ENCODE data around the gene SLFN14.

The SLFN14 gene

DNA sequence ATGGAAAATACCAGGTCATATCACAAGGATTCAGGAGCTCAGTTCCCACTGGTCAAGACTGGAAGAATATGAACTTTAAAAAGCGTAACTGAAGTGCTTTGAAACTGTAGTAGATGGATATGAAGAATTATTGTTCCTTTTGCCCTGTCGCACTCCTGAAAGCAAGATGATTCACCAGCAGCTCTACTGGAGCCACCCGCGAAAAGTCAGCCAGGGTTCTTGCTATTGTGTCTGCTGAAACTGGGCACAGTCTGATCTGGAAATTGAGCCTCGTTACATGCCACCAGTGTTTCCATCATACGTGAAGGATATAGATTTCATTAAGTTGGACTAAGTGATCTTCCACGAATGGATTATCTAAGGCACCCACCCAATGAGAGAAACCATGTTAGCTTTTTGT, 43.1 kb upstream of the SLFN14 start:
- Histone ChIP-seq H3K27me3 (ENCODE audit: insufficient read depth, low read length) (no peaks in the 10 kb centered on the region), H3K4me2 (ENCODE audit: low read length) (no peak overlapping the region)
- WGBS (ENCODE audit: extremely low coverage, insufficient coverage, insufficient read length): no CpG with 5 or more reads among the region's 7 CpGs

DNA sequence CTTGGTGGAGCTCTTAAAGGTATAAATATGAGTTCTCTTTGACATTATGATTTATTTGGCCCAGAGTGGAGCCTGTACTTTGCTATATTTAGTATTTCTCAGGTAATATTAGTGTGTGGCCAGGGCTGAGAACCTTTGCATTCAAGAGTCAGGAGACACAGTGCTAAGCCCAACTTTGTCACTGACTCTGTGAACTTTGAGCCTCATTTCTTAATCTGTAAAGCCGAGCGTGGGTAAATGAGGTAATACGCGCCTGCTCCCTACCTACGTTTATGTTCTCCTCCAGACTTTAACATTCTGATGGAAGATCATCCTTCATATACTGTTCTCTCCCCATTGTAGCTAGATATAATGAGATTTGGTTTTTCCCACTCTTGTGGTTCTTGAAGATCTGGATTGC, 37.0 kb upstream of the SLFN14 start:
- H4K8ac ChIP-seq (ENCODE audit: low read depth, low read length): no peak overlapping the region
- no peak overlapping the region for H3K4me2 ChIP-seq (ENCODE audit: low read length)
- no peak overlapping the region for H3K9ac ChIP-seq (ENCODE audit: low read length)
- H3K36me3 ChIP-seq (ENCODE audit: control insufficient read depth in 1 of 2, insufficient read depth in 2 of 2, low read length in 2 of 2): peaks cover 19 to 24% of the 10 kb centered on the region in 2 experiments
- WGBS (ENCODE audit: extremely low coverage, insufficient coverage, insufficient read length): no CpG with 5 or more reads among the region's 5 CpGs
- H3K4ac ChIP-seq (ENCODE audit: low read depth, low read length): no peak overlapping the region
- H4K91ac ChIP-seq (ENCODE audit: low read depth, low read length): no peak overlapping the region
- H4K12ac ChIP-seq (ENCODE audit: low read depth, low read length): no peak overlapping the region
- no peak overlapping the region for H3K4me3 ChIP-seq (ENCODE audit: low read depth, low read length)
- no peak overlapping the region for H2AK5ac ChIP-seq (ENCODE audit: low read length)
- H3K14ac ChIP-seq (ENCODE audit: low read length): no peak overlapping the region
- peaks cover 0 to 2% of the 10 kb centered on the region in 2 experiments for H3K4me1 ChIP-seq (ENCODE audit: control insufficient read depth in 1 of 2, insufficient read depth in 2 of 2, low read length in 2 of 2)
- H2BK120ac ChIP-seq (ENCODE audit: insufficient read depth, low read length, poor library complexity): no peak overlapping the region
- H3K27ac ChIP-seq (ENCODE audit: low read depth, low read length): no peak overlapping the region
- no peak overlapping the region for H2BK5ac ChIP-seq (ENCODE audit: low read depth, low read length, poor library complexity)
- H3K18ac ChIP-seq (ENCODE audit: low read length): no peak overlapping the region
- no peaks in the 10 kb centered on the region for H3K27me3 ChIP-seq (ENCODE audit: insufficient read depth, low read length)
- H3K79me2 ChIP-seq (ENCODE audit: control insufficient read depth, insufficient read depth, low read length, poor library complexity): no peaks in the 10 kb centered on the region
- no peak overlapping the region for H2AFZ ChIP-seq (ENCODE audit: insufficient read depth, low read length, poor library complexity)
- no peak overlapping the region for H2BK12ac ChIP-seq (ENCODE audit: low read length)
- no peak overlapping the region for H3K23ac ChIP-seq (ENCODE audit: low read length)
- H3K79me1 ChIP-seq (ENCODE audit: low read length): no peaks in the 10 kb centered on the region
- DNase-seq: no peak
- H3K9me3 ChIP-seq (ENCODE audit: insufficient read depth, low read depth, low read length): no peaks in the 10 kb centered on the region

More for the DNA sequence above, 43.1 kb upstream of the SLFN14 start:
- no peak overlapping the region for H4K91ac ChIP-seq (ENCODE audit: low read depth, low read length)
- no peak overlapping the region for H3K23ac ChIP-seq (ENCODE audit: low read length)
- no peaks in the 10 kb centered on the region for H3K4me1 ChIP-seq (ENCODE audit: control insufficient read depth in 1 of 2, insufficient read depth in 2 of 2, low read length in 2 of 2)
- no peaks in the 10 kb centered on the region for H3K9me3 ChIP-seq (ENCODE audit: insufficient read depth, low read depth, low read length)
- H3K4ac ChIP-seq (ENCODE audit: low read depth, low read length): no peak overlapping the region
- DNase-seq: no peak
- no peak overlapping the region for H4K8ac ChIP-seq (ENCODE audit: low read depth, low read length)
- peaks cover 18 to 24% of the 10 kb centered on the region in 2 experiments for H3K36me3 ChIP-seq (ENCODE audit: control insufficient read depth in 1 of 2, insufficient read depth in 2 of 2, low read length in 2 of 2)
- no peak overlapping the region for H3K4me3 ChIP-seq (ENCODE audit: low read depth, low read length)
- no peak overlapping the region for H3K18ac ChIP-seq (ENCODE audit: low read length)
- no peak overlapping the region for H3K9ac ChIP-seq (ENCODE audit: low read length)
- H3K79me1 ChIP-seq (ENCODE audit: low read length): no peaks in the 10 kb centered on the region
- H2AK5ac ChIP-seq (ENCODE audit: low read length): no peak overlapping the region
- H3K27ac ChIP-seq (ENCODE audit: low read depth, low read length): no peak overlapping the region
- no peak overlapping the region for H2AFZ ChIP-seq (ENCODE audit: insufficient read depth, low read length, poor library complexity)
- H4K12ac ChIP-seq (ENCODE audit: low read depth, low read length): no peak overlapping the region
- H3K14ac ChIP-seq (ENCODE audit: low read length): no peak overlapping the region
- no peak overlapping the region for H2BK5ac ChIP-seq (ENCODE audit: low read depth, low read length, poor library complexity)
- H2BK12ac ChIP-seq (ENCODE audit: low read length): no peak overlapping the region
- H2BK120ac ChIP-seq (ENCODE audit: insufficient read depth, low read length, poor library complexity): no peak overlapping the region
- H3K79me2 ChIP-seq (ENCODE audit: control insufficient read depth, insufficient read depth, low read length, poor library complexity): no peaks in the 10 kb centered on the region

DNA sequence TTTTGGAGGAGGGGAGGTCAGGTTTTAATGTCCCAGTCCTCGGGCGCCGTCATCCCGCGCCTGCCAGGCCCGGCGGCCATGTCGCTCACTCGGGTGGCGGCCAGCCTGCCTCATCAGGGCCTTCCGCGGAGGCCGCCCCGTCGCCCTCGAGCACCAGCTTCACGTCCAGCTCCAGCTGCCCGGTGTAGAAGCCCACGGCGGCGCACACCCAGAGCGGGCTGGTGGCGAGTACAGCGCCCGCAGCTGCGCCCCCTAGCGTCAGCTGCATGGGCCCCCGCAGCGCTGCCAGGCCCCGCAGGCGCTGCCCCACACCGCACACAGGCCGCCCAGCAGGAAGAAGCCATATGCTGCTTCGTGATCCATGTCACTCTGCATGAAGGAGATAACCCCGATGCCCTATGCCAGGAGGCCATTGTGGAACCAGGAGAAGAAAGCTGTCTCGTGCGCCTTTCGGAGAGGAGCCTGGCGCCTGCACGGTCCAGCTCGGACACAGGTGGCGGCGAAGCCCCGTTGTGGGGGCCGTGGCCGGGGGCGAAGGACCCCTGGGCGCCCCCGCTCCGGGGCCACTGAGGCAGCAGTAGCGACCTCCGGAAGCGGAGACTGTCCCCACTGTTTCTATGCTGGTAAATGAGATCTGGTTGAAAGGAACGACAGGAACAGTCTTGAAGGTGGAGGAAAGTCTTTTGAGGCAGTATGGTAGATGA, 36.1 kb upstream of the SLFN14 start:
- no peaks in the 10 kb centered on the region for H3K79me1 ChIP-seq (ENCODE audit: low read length)
- no peak overlapping the region for H3K4me2 ChIP-seq (ENCODE audit: low read length)
- H4K12ac ChIP-seq (ENCODE audit: low read depth, low read length): no peak overlapping the region
- H3K27ac ChIP-seq (ENCODE audit: low read depth, low read length): no peak overlapping the region
- H3K27me3 ChIP-seq (ENCODE audit: insufficient read depth, low read length): no peaks in the 10 kb centered on the region
- peaks cover 0 to 2% of the 10 kb centered on the region in 2 experiments for H3K4me1 ChIP-seq (ENCODE audit: control insufficient read depth in 1 of 2, insufficient read depth in 2 of 2, low read length in 2 of 2)
- no peaks in the 10 kb centered on the region for H3K9me3 ChIP-seq (ENCODE audit: insufficient read depth, low read depth, low read length)
- no peak overlapping the region for H2BK5ac ChIP-seq (ENCODE audit: low read depth, low read length, poor library complexity)
- H4K91ac ChIP-seq (ENCODE audit: low read depth, low read length): no peak overlapping the region
- H3K36me3 ChIP-seq (ENCODE audit: control insufficient read depth in 1 of 2, insufficient read depth in 2 of 2, low read length in 2 of 2): peaks cover 21 to 25% of the 10 kb centered on the region in 2 experiments
- no peak overlapping the region for H2BK120ac ChIP-seq (ENCODE audit: insufficient read depth, low read length, poor library complexity)
- no peaks in the 10 kb centered on the region for H3K79me2 ChIP-seq (ENCODE audit: control insufficient read depth, insufficient read depth, low read length, poor library complexity)
- DNase-seq: peak in 1 of 2 donors; percentile 33
- H2BK12ac ChIP-seq (ENCODE audit: low read length): no peak overlapping the region
- H3K4me3 ChIP-seq (ENCODE audit: low read depth, low read length): no peak overlapping the region
- H3K18ac ChIP-seq (ENCODE audit: low read length): peak overlapping the region; percentile 56
- H2AK5ac ChIP-seq (ENCODE audit: low read length): no peak overlapping the region
- peak overlapping the region; percentile 29 for H4K8ac ChIP-seq (ENCODE audit: low read depth, low read length)
- H3K9ac ChIP-seq (ENCODE audit: low read length): no peak overlapping the region
- no peak overlapping the region for H3K4ac ChIP-seq (ENCODE audit: low read depth, low read length)
- H3K23ac ChIP-seq (ENCODE audit: low read length): no peak overlapping the region
- WGBS (ENCODE audit: extremely low coverage, insufficient coverage, insufficient read length): no CpG with 5 or more reads among the region's 54 CpGs
- H2AFZ ChIP-seq (ENCODE audit: insufficient read depth, low read length, poor library complexity): no peak overlapping the region
- no peak overlapping the region for H3K14ac ChIP-seq (ENCODE audit: low read length)

DNA sequence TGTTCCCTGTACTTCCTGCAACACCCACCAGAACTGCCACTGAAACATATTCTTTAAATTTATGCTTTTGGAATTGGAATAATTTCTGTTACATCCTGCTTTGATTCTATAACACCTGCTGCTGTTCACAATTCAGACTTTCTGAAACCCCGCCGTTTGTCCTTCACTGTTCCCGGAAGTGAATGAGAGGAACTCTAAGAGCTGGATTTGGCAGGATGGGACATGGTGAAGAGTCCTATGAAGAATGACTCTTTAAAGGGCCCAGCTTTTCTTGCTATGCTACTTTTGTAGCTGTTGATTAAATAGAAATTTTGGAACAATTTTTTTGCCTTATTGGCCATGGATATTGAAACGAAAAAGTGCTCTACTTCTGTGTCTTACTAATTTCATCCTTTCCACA, 35.5 kb upstream of the SLFN14 start:
- no peak for DNase-seq
- H3K27me3 ChIP-seq (ENCODE audit: insufficient read depth, low read length): no peaks in the 10 kb centered on the region
- H4K8ac ChIP-seq (ENCODE audit: low read depth, low read length): no peak overlapping the region
- H3K4ac ChIP-seq (ENCODE audit: low read depth, low read length): no peak overlapping the region
- no peak overlapping the region for H2AFZ ChIP-seq (ENCODE audit: insufficient read depth, low read length, poor library complexity)
- H3K79me2 ChIP-seq (ENCODE audit: control insufficient read depth, insufficient read depth, low read length, poor library complexity): no peaks in the 10 kb centered on the region
- H3K9ac ChIP-seq (ENCODE audit: low read length): no peak overlapping the region
- no peak overlapping the region for H2BK120ac ChIP-seq (ENCODE audit: insufficient read depth, low read length, poor library complexity)
- no peak overlapping the region for H4K12ac ChIP-seq (ENCODE audit: low read depth, low read length)
- H3K18ac ChIP-seq (ENCODE audit: low read length): no peak overlapping the region
- no CpG with 5 or more reads among the region's 4 CpGs for WGBS (ENCODE audit: extremely low coverage, insufficient coverage, insufficient read length)
- no peaks in the 10 kb centered on the region for H3K79me1 ChIP-seq (ENCODE audit: low read length)
- H3K36me3 ChIP-seq (ENCODE audit: control insufficient read depth in 1 of 2, insufficient read depth in 2 of 2, low read length in 2 of 2): peaks cover 17 to 21% of the 10 kb centered on the region in 2 experiments
- H3K14ac ChIP-seq (ENCODE audit: low read length): no peak overlapping the region
- no peak overlapping the region for H2BK5ac ChIP-seq (ENCODE audit: low read depth, low read length, poor library complexity)
- no peak overlapping the region for H2BK12ac ChIP-seq (ENCODE audit: low read length)
- H3K9me3 ChIP-seq (ENCODE audit: insufficient read depth, low read depth, low read length): no peaks in the 10 kb centered on the region
- no peak overlapping the region for H4K91ac ChIP-seq (ENCODE audit: low read depth, low read length)
- H3K4me1 ChIP-seq (ENCODE audit: control insufficient read depth in 1 of 2, insufficient read depth in 2 of 2, low read length in 2 of 2): peaks cover 0 to 2% of the 10 kb centered on the region in 2 experiments
- H3K23ac ChIP-seq (ENCODE audit: low read length): no peak overlapping the region
- H3K4me3 ChIP-seq (ENCODE audit: low read depth, low read length): no peak overlapping the region
- H2AK5ac ChIP-seq (ENCODE audit: low read length): no peak overlapping the region
- no peak overlapping the region for H3K4me2 ChIP-seq (ENCODE audit: low read length)
- H3K27ac ChIP-seq (ENCODE audit: low read depth, low read length): no peak overlapping the region

Measured in trophoblast cell (in vitro differentiated cells and primary cell).